ENCODE measurements around the gene FGD2. TPM values are rescaled to one million over a fixed set of nuclear protein-coding genes. Genes with fewer than 3 reads are reported as not detected.

Gene FGD2
- total and polyA plus RNA-seq, 2 donors (not counting 3 experiments of a cell fraction or from before 2014, with no cell fraction given) = not detected

DNA sequence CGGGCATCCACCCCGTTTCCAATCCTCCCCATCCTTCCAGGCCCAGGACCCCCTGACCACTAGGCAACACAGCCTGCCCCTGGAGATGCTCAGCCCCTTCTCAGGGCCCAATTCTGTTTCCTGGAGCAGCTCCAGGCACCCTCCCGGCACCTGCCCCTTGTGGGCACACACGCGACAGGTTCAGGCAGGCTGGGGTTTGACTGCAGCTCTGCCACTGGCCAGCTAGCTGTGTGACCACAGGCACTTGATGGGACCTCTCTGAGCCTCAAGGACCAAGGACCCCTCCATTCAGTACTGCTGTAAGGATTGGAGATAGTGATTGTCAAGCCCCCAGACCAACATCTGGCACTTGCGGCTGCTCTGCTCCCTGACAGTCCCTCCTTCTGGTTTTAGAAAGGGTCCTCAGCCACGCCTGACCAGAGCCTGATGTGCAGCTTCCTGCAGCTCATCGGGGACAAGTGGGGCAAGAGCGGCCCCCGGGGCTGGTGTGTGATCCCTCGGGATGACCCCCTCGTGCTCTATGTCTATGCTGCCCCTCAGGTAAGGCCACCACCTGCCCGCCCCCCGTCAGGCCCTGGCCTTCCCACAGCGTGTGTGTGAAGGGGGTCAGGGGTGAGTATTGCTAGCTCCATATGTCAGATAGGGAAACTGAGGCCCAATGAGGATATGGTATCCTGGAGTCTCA, 21.7 kb downstream of the FGD2 start:
- H3K4me2 ChIP-seq (ENCODE audit: insufficient read depth, low read length) = no peak overlapping the region
- no peaks in the 10 kb centered on the region for H3K27me3 ChIP-seq (ENCODE audit: control insufficient read depth in 2 of 2, insufficient read depth in 2 of 2, low read length in 2 of 2)
- FAIRE-seq = no peak
- no peak overlapping the region for H3K4me3 ChIP-seq (replicated peaks in 1 of 3; ENCODE audit: insufficient read depth in 1 of 3, low read depth in 1 of 3, low read length in 3 of 3)
- H3K27ac ChIP-seq (ENCODE audit: insufficient read depth, low read depth, low read length) = no peak overlapping the region
- H4K20me1 ChIP-seq (replicated peaks; ENCODE audit: control insufficient read depth, extremely low read depth, insufficient read depth, low read length) = no peaks in the 10 kb centered on the region
- H2AFZ ChIP-seq (ENCODE audit: low read depth, low read length) = no peak overlapping the region
- TF ChIP-seq MYC (IDR thresholded peaks at IDR 0.05; ENCODE audit: low read depth, low read length) (no peak), POLR2AphosphoS5 (IDR thresholded peaks at IDR 0.05; ENCODE audit: insufficient read depth, low read depth, low read length) (no peak), GATA2 (IDR thresholded peaks at IDR 0.05; ENCODE audit: insufficient read depth, insufficient read length, low read depth, low read length) (no peak), FOS (IDR thresholded peaks at IDR 0.05; ENCODE audit: borderline replicate concordance, insufficient read depth, low read length) (no peak), EZH2 (IDR thresholded peaks at IDR 0.05; ENCODE audit: borderline replicate concordance, low read depth, low read length, severe bottlenecking) (no peak), JUN (IDR thresholded peaks at IDR 0.05; ENCODE audit: borderline replicate concordance, insufficient read depth, insufficient read length, low read depth) (no peak), POLR2A (IDR thresholded peaks at IDR 0.05; ENCODE audit: low read depth, low read length) (no peak)
- TF ChIP-seq, protein P1, sequence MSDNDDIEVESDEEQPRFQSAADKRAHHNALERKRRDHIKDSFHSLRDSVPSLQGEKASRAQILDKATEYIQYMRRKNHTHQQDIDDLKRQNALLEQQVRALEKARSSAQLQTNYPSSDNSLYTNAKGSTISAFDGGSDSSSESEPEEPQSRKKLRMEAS (IDR thresholded peaks at IDR 0.05; ENCODE audit: insufficient read depth, insufficient read length) = no peak
- TF ChIP-seq, protein P2, sequence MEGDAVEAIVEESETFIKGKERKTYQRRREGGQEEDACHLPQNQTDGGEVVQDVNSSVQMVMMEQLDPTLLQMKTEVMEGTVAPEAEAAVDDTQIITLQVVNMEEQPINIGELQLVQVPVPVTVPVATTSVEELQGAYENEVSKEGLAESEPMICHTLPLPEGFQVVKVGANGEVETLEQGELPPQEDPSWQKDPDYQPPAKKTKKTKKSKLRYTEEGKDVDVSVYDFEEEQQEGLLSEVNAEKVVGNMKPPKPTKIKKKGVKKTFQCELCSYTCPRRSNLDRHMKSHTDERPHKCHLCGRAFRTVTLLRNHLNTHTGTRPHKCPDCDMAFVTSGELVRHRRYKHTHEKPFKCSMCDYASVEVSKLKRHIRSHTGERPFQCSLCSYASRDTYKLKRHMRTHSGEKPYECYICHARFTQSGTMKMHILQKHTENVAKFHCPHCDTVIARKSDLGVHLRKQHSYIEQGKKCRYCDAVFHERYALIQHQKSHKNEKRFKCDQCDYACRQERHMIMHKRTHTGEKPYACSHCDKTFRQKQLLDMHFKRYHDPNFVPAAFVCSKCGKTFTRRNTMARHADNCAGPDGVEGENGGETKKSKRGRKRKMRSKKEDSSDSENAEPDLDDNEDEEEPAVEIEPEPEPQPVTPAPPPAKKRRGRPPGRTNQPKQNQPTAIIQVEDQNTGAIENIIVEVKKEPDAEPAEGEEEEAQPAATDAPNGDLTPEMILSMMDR (IDR thresholded peaks at IDR 0.05; ENCODE audit: extremely low read depth in 1 of 2, insufficient read depth in 1 of 2, low read depth in 1 of 2, low read length in 2 of 2) = no peak
- no TSS peak for BruUV-seq (replicated peaks)
- ChIA-PET CTCF (interaction anchor here (1.6 to 10.6 kb wide), 7 partner anchors 8 to 183 kb away, joined by 4 to 330 read pairs (median 62); partner anchors contain the start of gene PIM1), POLR2A (no interaction called here)
- H3K36me3 ChIP-seq (ENCODE audit: control insufficient read depth in 2 of 2, extremely low read depth in 1 of 2, insufficient read depth in 2 of 2, low read length in 2 of 2) = no peaks in the 10 kb centered on the region
- DNase-seq (ENCODE audit: low read depth, low spot score) = no peak
- H3K9me1 ChIP-seq (replicated peaks; ENCODE audit: control insufficient read depth, extremely low read depth, insufficient read depth, low read length) = no peaks in the 10 kb centered on the region
- intact Hi-C loops (cut with micrococcal nuclease) (loop anchor here (10.0 kb wide), 1 partner anchor 288 kb away; no protein-coding TSS in a partner anchor), dilution Hi-C loops (cut with MboI; ENCODE audit: extremely low pct_ligation_motif_present, low sequenced_read_pairs) (no loop called here)
- peaks cover 5% of the 10 kb centered on the region for H3K4me1 ChIP-seq (ENCODE audit: control insufficient read depth, extremely low read depth, insufficient read depth, low read length)
- H3K79me2 ChIP-seq (ENCODE audit: control insufficient read depth, insufficient read depth, low read length) = no peaks in the 10 kb centered on the region
- no peaks in the 10 kb centered on the region for H3K9me3 ChIP-seq (replicated peaks; ENCODE audit: control insufficient read depth, insufficient read depth, low read length)
- no peak overlapping the region for H3K9ac ChIP-seq (replicated peaks; ENCODE audit: extremely low read depth, insufficient read depth, low read length)

All from endothelial cell of umbilical vein (primary cell).